Activated gamma-delta T cell (primary cell): ENCODE measurements around the gene KANSL2.
"Not testable (repeated sequence)": the region's sequence is repeated elsewhere in the genome, so short reads cannot be mapped to it uniquely, and the experiment has no call there.

Experiments
- DNase-seq: peaks from one replicate; lab custom pipeline; 2025; lab: John Stamatoyannopoulos, UW
- total RNA-seq, 2 donors: gene quantifications; one replicate each; lab custom pipeline; 2026; lab: John Stamatoyannopoulos, UW

The KANSL2 gene
- total RNA-seq: 94.9 to 95.1 reads per million in 2 donors

GRCh38 chr12:48681710-48682532 is at the start of gene KANSL2:
Gene KANSL2 (minus strand): TSS chr12:48682238. CDS start chr12:48681632, 606 bp downstream.
- DNase-seq: peak; percentile 74

GRCh38 chr12:48728807-48729206 is 46.8 kb upstream of the KANSL2 start:
- no peak for DNase-seq

GRCh38 chr12:48720737-48721136 is 38.7 kb upstream of the KANSL2 start:
- not testable (repeated sequence) for DNase-seq

- DNase-seq: not testable (repeated sequence)
Measured at GRCh38 chr12:48720171-48720570, 38.1 kb upstream of the KANSL2 start.

- DNase-seq: not testable (repeated sequence)
Measured at GRCh38 chr12:48719002-48719401, 37.0 kb upstream of the KANSL2 start.

GRCh38 chr12:48717252-48717695 is 35.2 kb upstream of the KANSL2 start:
- DNase-seq: no peak

GRCh38 chr12:48716493-48717251 is 34.6 kb upstream of the KANSL2 start, which contains the start of gene CCNT1:
Gene CCNT1 (minus strand): TSS chr12:48716707. CDS start chr12:48716675, 32 bp downstream.
- DNase-seq: peak; percentile 96

- DNase-seq: no peak
Measured at GRCh38 chr12:48716168-48716492, 34.1 kb upstream of the KANSL2 start.

- no peak for DNase-seq
Measured at GRCh38 chr12:48712209-48712608, 30.2 kb upstream of the KANSL2 start.

- not testable (repeated sequence) for DNase-seq
Measured at GRCh38 chr12:48698822-48699221, 16.8 kb upstream of the KANSL2 start.

GRCh38 chr12:48696626-48697025 is 14.6 kb upstream of the KANSL2 start:
- DNase-seq: no peak

GRCh38 chr12:48695859-48696258 is 13.8 kb upstream of the KANSL2 start:
- DNase-seq: no peak

GRCh38 chr12:48694038-48694437 is 12.0 kb upstream of the KANSL2 start:
- DNase-seq: no peak

GRCh38 chr12:48693572-48693971 is 11.5 kb upstream of the KANSL2 start:
- no peak for DNase-seq

GRCh38 chr12:48691826-48692487 is 9.9 kb upstream of the KANSL2 start:
- DNase-seq: no peak

- no peak for DNase-seq
Measured at GRCh38 chr12:48690990-48691389, 9.0 kb upstream of the KANSL2 start.

- DNase-seq: no peak
Measured at GRCh38 chr12:48690436-48690835, 8.4 kb upstream of the KANSL2 start.

- DNase-seq: no peak
Measured at GRCh38 chr12:48688836-48689235, 6.8 kb upstream of the KANSL2 start.

GRCh38 chr12:48687592-48687991 is 5.6 kb upstream of the KANSL2 start:
- DNase-seq: no peak

- no peak for DNase-seq
Measured at GRCh38 chr12:48686615-48687334, 4.7 kb upstream of the KANSL2 start.

- no peak for DNase-seq
Measured at GRCh38 chr12:48686037-48686595, 4.1 kb upstream of the KANSL2 start.
